Activated T-cell treated with anti-CD3 and anti-CD28 coated beads for 24 hours (primary cell): ENCODE data around the gene ARID4B.

ENCODE experiments used
- DNase-seq: peaks from one replicate; pipeline ENCODE4 v3.0.0-alpha.2; 2020; ENCODE audit warnings: low read depth

ARID4B gene

GRCh38 chr1:235127203-235127602 is 200.8 kb downstream of the ARID4B start:
- no peak for DNase-seq

GRCh38 chr1:235124665-235125064 is 203.3 kb downstream of the ARID4B start:
- DNase-seq = no peak

- DNase-seq = no peak
Measured at GRCh38 chr1:235124111-235124510, 203.9 kb downstream of the ARID4B start.

- no peak for DNase-seq
Measured at GRCh38 chr1:235122348-235122747, 205.6 kb downstream of the ARID4B start.
